Measurements from ENCODE around the gene KIF26B. TPM values are rescaled to one million over a fixed set of nuclear protein-coding genes. Genes with fewer than 3 reads are reported as not detected.

Gene KIF26B
- total RNA-seq, 2 donors from 2014 or later: 0.78 to 4.6 TPM

DNA sequence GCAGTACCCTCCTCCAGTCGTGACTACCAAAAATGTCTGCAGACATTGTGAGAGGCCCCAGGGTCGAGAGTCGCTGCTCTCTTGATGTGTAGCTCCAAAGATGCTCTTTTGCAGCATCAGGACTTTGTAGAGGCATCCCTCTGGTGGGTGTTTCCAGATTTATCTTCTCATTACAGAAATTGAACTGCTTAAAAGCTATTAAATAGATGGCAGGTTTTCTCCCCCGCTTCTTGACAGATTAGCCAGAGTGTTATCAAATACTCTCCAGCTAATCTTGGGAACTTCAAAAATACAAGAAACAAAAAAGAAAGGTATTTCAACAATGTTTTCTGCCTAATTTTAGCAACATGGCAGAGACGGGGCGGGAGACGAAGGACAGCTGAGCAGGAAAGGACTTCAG, 265.2 kb downstream of the KIF26B start:
- no peaks in the 10 kb centered on the region for H3K36me3 ChIP-seq (replicated peaks in 1 of 2; ENCODE audit: insufficient read depth in 1 of 2, low read depth in 2 of 2)
- no peak overlapping the region for H3K4me3 ChIP-seq
- H3K27ac ChIP-seq: no peak overlapping the region
- TF ChIP-seq, protein P1, sequence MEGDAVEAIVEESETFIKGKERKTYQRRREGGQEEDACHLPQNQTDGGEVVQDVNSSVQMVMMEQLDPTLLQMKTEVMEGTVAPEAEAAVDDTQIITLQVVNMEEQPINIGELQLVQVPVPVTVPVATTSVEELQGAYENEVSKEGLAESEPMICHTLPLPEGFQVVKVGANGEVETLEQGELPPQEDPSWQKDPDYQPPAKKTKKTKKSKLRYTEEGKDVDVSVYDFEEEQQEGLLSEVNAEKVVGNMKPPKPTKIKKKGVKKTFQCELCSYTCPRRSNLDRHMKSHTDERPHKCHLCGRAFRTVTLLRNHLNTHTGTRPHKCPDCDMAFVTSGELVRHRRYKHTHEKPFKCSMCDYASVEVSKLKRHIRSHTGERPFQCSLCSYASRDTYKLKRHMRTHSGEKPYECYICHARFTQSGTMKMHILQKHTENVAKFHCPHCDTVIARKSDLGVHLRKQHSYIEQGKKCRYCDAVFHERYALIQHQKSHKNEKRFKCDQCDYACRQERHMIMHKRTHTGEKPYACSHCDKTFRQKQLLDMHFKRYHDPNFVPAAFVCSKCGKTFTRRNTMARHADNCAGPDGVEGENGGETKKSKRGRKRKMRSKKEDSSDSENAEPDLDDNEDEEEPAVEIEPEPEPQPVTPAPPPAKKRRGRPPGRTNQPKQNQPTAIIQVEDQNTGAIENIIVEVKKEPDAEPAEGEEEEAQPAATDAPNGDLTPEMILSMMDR (IDR thresholded peaks at IDR 0.05): no peak
- TF ChIP-seq POLR2A (IDR thresholded peaks at IDR 0.05): no peak
- DNase-seq (no peak), ATAC-seq (no peak)
- no peaks in the 10 kb centered on the region for H3K9me3 ChIP-seq
- WGBS, 2 donors: 56 to 59% methylated on average over 4 to 7 of the region's 7 CpGs
- H3K27me3 ChIP-seq: no peaks in the 10 kb centered on the region
- no peaks in the 10 kb centered on the region for H3K4me1 ChIP-seq
- intact Hi-C loops (cut with DNase I): no loop called here

DNA sequence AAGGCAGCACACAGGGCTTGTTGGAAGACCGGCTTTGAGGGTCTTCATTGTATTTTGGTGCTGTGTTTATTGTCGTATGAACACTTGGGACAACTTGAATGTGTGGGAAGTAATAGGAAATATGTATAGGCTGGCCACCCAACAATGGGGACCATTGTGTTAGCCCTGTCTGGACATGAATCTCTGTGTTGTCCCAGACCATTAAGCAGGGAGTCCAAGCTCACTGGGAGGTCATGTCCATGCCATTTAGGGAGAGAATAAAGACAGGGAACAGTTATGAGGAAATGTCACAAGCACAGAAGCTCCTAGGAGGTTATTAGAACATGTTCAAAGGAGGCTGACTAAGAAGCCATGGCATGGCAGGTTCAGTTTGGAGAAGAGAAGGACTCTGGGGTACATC, 266.1 kb downstream of the KIF26B start:
- no peak overlapping the region for H3K27ac ChIP-seq
- H3K4me3 ChIP-seq: no peak overlapping the region
- H3K36me3 ChIP-seq (replicated peaks in 1 of 2; ENCODE audit: insufficient read depth in 1 of 2, low read depth in 2 of 2): no peaks in the 10 kb centered on the region
- WGBS, 2 donors: 45 to 60% methylated on average over 2 of the region's 2 CpGs
- no peaks in the 10 kb centered on the region for H3K27me3 ChIP-seq
- ATAC-seq (no peak), DNase-seq (no peak)
- no peaks in the 10 kb centered on the region for H3K4me1 ChIP-seq
- TF ChIP-seq POLR2A (IDR thresholded peaks at IDR 0.05): no peak
- TF ChIP-seq, protein P1 (IDR thresholded peaks at IDR 0.05): no peak
- H3K9me3 ChIP-seq: no peaks in the 10 kb centered on the region
- intact Hi-C loops (cut with DNase I): no loop called here

DNA sequence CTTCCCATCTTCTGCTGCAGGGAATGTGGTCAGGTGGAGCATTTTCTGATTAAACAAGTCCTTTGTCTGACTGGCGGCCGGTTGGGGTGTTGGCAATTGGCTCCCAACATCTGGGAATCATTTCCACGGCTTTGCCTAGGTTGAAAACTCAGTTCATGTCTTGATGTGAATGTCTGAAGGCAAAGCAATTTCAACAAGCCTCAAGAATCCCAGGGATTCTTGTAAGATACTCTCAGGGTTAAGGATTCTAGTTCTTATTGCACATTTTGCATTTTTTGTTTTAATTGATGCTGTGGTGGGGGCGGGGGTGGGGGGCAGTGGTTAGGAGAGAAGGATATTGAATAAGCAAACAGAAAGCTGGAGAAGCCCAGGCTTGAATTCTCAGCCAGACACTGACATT, 273.9 kb downstream of the KIF26B start:
- 33 to 35% methylated on average over 4 of the region's 4 CpGs for WGBS, 2 donors

DNA sequence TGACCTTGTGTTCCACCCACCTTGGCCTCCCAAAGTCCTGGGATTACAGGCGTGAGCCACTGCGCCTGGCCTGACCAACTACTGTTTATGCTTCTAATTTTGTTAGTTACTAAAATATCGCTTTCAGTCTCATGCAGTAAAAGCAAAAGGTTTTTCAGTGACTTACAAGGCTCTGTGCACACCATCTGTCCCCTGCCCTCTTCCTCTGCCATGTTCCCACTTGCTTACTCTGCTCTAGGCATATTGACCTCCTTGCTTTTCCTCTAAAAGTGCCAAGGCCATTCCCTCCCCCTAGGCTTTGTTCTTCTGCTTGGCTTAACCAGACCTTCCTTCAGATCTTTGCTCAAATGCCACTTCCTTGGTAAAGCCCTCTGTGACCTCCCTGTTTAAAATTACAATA, 276.9 kb downstream of the KIF26B start:
- TF ChIP-seq, protein P1 (IDR thresholded peaks at IDR 0.05): no peak
- no peak for TF ChIP-seq POLR2A (IDR thresholded peaks at IDR 0.05)
- no peaks in the 10 kb centered on the region for H3K9me3 ChIP-seq

More for the DNA sequence above, 273.9 kb downstream of the KIF26B start:
- no peaks in the 10 kb centered on the region for H3K9me3 ChIP-seq
- TF ChIP-seq, protein P1 (IDR thresholded peaks at IDR 0.05): no peak
- TF ChIP-seq POLR2A (IDR thresholded peaks at IDR 0.05): no peak
- intact Hi-C loops (cut with DNase I): no loop called here
- H3K4me3 ChIP-seq: no peak overlapping the region
- no peaks in the 10 kb centered on the region for H3K36me3 ChIP-seq (replicated peaks in 1 of 2; ENCODE audit: insufficient read depth in 1 of 2, low read depth in 2 of 2)
- DNase-seq (no peak), ATAC-seq (no peak)
- no peaks in the 10 kb centered on the region for H3K27me3 ChIP-seq
- no peak overlapping the region for H3K27ac ChIP-seq
- no peaks in the 10 kb centered on the region for H3K4me1 ChIP-seq

DNA sequence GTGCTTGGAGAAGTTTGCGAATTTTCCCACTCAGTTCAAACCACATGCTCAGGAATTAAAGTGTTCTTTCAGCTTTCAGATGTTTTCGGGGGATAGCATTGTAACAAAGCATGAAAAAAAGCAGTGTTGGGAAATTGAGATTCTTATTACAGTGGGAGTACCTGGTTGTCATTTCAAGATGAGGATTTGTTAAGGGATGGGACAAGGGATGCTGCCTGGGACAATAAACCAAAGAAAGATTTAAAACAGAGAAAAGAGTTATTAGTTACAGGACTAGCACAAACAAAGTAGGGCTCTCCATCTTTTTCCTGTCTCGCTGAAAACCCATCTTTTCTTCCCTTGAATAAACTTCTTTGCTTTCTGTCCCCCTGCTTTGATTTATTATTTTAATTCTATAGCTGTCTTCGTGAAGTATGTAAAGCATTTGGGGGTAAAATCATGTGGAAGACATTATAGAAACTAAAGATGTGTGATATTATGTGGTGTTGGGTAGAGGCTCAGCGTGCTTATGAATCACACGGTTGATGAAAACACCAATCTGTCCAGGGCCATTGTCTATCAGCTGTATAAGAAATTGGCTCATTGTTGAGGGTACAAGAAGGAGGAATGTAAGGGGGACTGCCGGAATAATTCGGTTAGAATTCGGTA, 277.6 kb downstream of the KIF26B start:
- no peaks in the 10 kb centered on the region for H3K4me1 ChIP-seq
- no peak overlapping the region for H3K27ac ChIP-seq
- no peaks in the 10 kb centered on the region for H3K27me3 ChIP-seq
- no peaks in the 10 kb centered on the region for H3K36me3 ChIP-seq (replicated peaks in 1 of 2; ENCODE audit: insufficient read depth in 1 of 2, low read depth in 2 of 2)
- DNase-seq (no peak), ATAC-seq (no peak)
- H3K4me3 ChIP-seq: no peak overlapping the region
- no peak for TF ChIP-seq POLR2A (IDR thresholded peaks at IDR 0.05)
- TF ChIP-seq, protein P1 (IDR thresholded peaks at IDR 0.05): no peak
- WGBS, 2 donors: 60 to 64% methylated on average over 9 of the region's 9 CpGs
- intact Hi-C loops (cut with DNase I): no loop called here
- no peaks in the 10 kb centered on the region for H3K9me3 ChIP-seq

More for the DNA sequence above, 276.9 kb downstream of the KIF26B start:
- Histone ChIP-seq H3K4me1 (no peaks in the 10 kb centered on the region), H3K36me3 (replicated peaks in 1 of 2; ENCODE audit: insufficient read depth in 1 of 2, low read depth in 2 of 2) (no peaks in the 10 kb centered on the region), H3K4me3 (no peak overlapping the region), H3K27me3 (no peaks in the 10 kb centered on the region), H3K27ac (no peak overlapping the region)
- ATAC-seq (no peak), DNase-seq (no peak)
- intact Hi-C loops (cut with DNase I): no loop called here
- 80 to 93% methylated on average over 3 of the region's 3 CpGs for WGBS, 2 donors

Data from body of pancreas (tissue), 4 donors.